ENCODE results near the gene TARBP2.

Gene TARBP2, protein sequence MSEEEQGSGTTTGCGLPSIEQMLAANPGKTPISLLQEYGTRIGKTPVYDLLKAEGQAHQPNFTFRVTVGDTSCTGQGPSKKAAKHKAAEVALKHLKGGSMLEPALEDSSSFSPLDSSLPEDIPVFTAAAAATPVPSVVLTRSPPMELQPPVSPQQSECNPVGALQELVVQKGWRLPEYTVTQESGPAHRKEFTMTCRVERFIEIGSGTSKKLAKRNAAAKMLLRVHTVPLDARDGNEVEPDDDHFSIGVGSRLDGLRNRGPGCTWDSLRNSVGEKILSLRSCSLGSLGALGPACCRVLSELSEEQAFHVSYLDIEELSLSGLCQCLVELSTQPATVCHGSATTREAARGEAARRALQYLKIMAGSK

DNA sequence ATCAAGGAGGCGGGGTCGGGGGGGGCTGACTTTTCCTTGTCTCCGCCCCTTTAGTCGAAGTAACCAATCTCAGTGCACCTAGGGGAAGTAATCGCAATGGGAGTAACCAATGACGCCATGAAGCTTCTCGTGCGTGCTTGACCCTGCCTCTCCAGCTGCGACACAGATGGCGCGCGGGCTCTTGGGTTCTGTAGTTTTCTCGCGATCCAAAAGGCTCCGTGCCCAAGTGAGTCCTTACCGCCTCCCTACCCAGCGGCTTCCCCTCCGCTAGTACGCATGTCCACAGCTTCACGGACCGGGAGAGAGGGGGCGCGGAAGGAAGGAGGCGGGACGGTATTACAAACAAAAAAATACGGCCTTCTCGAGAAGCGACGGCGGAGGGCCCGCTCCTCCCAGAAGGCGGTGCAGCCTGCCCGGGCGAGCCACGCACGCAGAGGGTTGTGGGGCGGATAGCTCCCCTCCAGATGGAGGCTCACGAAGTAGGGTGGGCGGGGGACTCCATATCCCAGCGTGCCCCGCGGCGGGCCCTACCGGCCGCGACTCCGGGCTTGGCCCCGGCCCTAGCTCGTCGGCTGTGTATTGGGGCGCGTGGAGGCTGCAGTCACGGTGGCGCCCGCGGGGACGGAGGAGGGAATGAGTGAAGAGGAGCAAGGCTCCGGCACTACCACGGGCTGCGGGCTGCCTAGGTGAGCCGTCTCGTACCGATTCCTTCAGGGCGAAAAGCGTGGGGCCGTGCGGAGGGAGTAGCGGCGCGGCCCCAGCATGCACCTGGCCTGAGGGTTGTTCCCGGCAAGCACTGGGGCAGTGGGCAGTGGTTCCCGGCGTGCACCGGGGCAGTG, at the start of gene TARBP2:
TARBP2 (plus strand) TSS at position 508 of the 839 bp plus-strand sequence; CDS start at position 634, 126 bp downstream.
- Histone ChIP-seq H3K4me3 (ENCODE audit: low read length) (peak within 1 kb of the TSS; percentile 85), H3K9ac (ENCODE audit: low read length) (peak within 1 kb of the TSS; percentile 86), H3K27me3 (ENCODE audit: control insufficient read depth, insufficient read depth, low read length) (no peaks in the 10 kb centered on the region), H3K27ac (ENCODE audit: low read length) (peak within 1 kb of the TSS; percentile 91), H3K36me3 (ENCODE audit: control insufficient read depth, low read depth, low read length) (peaks cover 15% of the 10 kb centered on the region), H3K4me1 (ENCODE audit: control insufficient read depth, low read depth, low read length) (peaks cover 36% of the 10 kb centered on the region), H3K9me3 (ENCODE audit: control insufficient read depth, low read depth, low read length) (no peaks in the 10 kb centered on the region)

DNA sequence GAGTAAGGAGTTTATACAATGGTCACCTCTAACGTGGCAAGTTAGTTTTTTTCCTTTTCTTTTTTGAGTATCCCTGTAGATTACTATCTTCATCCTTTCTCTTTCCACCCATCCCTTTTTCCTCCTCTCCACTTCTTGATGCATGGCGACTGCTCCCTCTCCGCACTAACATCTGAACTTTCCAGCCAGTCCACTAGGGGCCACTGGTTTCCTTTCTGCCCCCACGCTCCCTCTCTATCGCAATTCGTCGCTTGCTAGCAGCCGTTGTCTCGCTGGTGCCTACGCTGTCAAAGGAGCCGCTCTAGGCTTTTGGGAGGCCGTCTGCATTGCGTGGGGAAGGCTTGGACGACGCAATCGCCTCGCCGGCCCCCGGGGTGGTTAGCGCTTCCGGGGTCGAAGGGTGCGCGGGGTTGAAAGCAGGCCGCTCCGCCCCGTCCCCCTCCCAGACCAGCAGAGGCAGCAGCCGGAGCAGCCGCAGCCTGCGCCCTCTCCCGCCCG, 49.4 kb upstream of the TARBP2 start, which contains the start of gene PCBP2:
PCBP2 (plus strand) TSS at position 442 of the 498 bp plus-strand sequence. CDS start 2,699 bp downstream, outside the sequence.
- Histone ChIP-seq H3K4me1 (ENCODE audit: control insufficient read depth, low read depth, low read length) (peaks cover 3% of the 10 kb centered on the region), H3K36me3 (ENCODE audit: control insufficient read depth, low read depth, low read length) (peaks cover 32% of the 10 kb centered on the region)

DNA sequence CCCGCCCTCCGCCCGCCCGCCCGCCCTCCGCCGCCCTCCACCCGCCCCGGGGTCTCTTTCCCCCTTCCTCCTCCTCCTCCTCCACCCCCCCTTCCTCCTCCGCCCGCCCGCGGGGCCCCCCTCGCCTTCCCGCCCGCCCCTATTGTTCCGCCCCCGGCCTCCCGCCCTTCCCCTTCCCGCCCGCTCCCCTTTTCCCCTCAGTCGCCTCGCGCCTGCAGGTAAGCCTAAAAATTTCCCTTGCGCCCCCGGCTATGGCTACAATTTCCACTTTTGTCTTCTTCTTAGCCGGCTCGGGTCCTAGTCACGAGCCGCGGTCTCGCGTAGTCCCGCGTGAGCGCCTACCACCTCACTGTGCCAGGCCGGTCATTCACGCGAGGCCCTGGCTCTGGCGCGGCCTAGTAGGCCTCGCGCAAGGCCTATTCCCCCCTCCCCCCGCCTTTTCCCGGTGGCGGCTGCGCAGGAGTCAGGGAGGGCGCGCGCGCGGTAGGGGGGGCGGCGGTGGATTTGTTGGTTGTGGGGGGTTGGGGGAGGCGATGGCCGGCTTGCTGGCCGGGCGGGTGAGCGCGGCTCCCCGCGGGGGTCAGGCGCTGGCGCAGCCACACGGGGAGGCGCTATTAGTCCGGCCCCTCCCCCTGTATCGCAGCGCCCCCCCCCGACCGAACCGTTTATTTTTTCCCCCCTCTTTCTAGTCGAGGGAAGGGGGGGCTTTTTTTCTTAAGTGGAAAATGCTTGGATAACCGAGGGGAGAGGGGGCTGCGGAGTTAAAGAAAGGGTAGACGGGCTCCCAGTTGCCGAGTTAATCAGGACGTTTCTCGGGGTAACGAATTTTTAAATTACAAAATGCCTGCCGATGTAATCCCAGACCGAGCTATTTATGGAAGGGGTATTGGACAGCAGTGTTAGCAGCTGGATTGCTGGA, 48.7 kb upstream of the TARBP2 start:
- H3K4me3 ChIP-seq (ENCODE audit: low read length): peak overlapping the region; percentile 79
- peaks cover 39% of the 10 kb centered on the region for H3K36me3 ChIP-seq (ENCODE audit: control insufficient read depth, low read depth, low read length)
- H3K9ac ChIP-seq (ENCODE audit: low read length): peak overlapping the region; percentile 96

More for the DNA sequence above, 49.4 kb upstream of the TARBP2 start, which contains the start of gene PCBP2:
- peak within 1 kb of the TSS; percentile 87 for H3K27ac ChIP-seq (ENCODE audit: low read length)
- peak within 1 kb of the TSS; percentile 96 for H3K9ac ChIP-seq (ENCODE audit: low read length)
- no peaks in the 10 kb centered on the region for H3K27me3 ChIP-seq (ENCODE audit: control insufficient read depth, insufficient read depth, low read length)
- H3K4me3 ChIP-seq (ENCODE audit: low read length): peak within 1 kb of the TSS; percentile 79
- H3K9me3 ChIP-seq (ENCODE audit: control insufficient read depth, low read depth, low read length): no peaks in the 10 kb centered on the region

DNA sequence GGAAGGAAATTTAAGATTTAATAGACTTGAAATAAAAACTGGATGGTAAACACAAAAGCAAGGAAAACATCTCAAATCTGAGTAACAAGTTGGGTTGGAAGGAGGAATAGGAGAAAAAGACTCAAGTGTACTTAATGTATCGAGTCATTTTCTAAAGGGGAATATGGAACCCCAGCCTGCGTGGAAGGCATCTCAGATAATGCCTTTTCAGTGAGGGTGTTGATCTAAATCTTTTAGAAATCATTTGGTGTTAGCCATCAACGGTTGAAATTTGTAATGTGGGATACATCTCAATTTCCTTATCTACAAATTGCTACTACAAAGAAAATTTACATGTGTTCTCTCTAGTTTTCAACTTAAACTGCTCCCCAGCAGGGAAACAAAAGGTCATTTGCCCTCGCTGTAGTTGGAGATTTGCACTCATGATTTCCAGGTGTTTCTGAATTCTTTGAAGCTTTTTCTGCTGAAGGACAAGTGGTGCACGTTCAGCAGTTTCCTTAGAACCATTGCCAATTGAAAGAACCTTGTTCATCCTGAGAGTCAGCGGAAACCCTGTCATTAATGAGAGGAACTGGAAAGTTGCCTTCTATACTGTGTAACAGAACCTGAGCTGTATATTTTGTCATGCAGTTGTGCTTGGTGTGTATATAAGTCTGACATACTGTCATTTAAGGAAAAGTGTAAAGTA, 47.0 kb upstream of the TARBP2 start:
- H3K9me3 ChIP-seq (ENCODE audit: control insufficient read depth, low read depth, low read length): no peaks in the 10 kb centered on the region
- H3K36me3 ChIP-seq (ENCODE audit: control insufficient read depth, low read depth, low read length): peaks cover 55% of the 10 kb centered on the region
- H3K9ac ChIP-seq (ENCODE audit: low read length): peak overlapping the region; percentile 96
- H3K4me3 ChIP-seq (ENCODE audit: low read length): peak overlapping the region; percentile 79
- H3K27ac ChIP-seq (ENCODE audit: low read length): no peak overlapping the region
- peaks cover 3% of the 10 kb centered on the region for H3K4me1 ChIP-seq (ENCODE audit: control insufficient read depth, low read depth, low read length)
- no peaks in the 10 kb centered on the region for H3K27me3 ChIP-seq (ENCODE audit: control insufficient read depth, insufficient read depth, low read length)

More for the DNA sequence above, 48.7 kb upstream of the TARBP2 start:
- H3K27me3 ChIP-seq (ENCODE audit: control insufficient read depth, insufficient read depth, low read length): no peaks in the 10 kb centered on the region
- H3K27ac ChIP-seq (ENCODE audit: low read length): peak overlapping the region; percentile 87
- peaks cover 3% of the 10 kb centered on the region for H3K4me1 ChIP-seq (ENCODE audit: control insufficient read depth, low read depth, low read length)
- no peaks in the 10 kb centered on the region for H3K9me3 ChIP-seq (ENCODE audit: control insufficient read depth, low read depth, low read length)

DNA sequence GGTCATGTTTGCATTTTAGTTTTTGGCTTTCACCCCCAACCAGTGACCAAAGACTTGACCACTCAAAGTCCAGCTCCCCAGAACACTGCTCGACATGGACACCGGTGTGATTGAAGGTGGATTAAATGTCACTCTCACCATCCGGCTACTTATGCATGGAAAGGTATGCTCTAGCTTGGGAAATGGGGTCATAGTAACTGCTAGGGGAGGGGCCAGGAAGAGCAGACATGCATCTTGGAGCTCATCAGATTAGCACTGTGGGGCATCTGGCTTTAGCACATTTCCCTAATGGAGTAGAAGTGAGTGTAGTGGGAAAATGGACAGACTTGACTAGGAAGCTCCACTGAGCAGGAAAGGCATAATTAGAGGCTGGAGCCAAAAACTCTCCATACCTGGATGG, 46.4 kb upstream of the TARBP2 start:
- Histone ChIP-seq H3K4me1 (ENCODE audit: control insufficient read depth, low read depth, low read length) (peaks cover 3% of the 10 kb centered on the region), H3K36me3 (ENCODE audit: control insufficient read depth, low read depth, low read length) (peaks cover 62% of the 10 kb centered on the region), H3K27ac (ENCODE audit: low read length) (no peak overlapping the region), H3K27me3 (ENCODE audit: control insufficient read depth, insufficient read depth, low read length) (no peaks in the 10 kb centered on the region), H3K9me3 (ENCODE audit: control insufficient read depth, low read depth, low read length) (no peaks in the 10 kb centered on the region), H3K4me3 (ENCODE audit: low read length) (peak overlapping the region; percentile 79), H3K9ac (ENCODE audit: low read length) (no peak overlapping the region)

DNA sequence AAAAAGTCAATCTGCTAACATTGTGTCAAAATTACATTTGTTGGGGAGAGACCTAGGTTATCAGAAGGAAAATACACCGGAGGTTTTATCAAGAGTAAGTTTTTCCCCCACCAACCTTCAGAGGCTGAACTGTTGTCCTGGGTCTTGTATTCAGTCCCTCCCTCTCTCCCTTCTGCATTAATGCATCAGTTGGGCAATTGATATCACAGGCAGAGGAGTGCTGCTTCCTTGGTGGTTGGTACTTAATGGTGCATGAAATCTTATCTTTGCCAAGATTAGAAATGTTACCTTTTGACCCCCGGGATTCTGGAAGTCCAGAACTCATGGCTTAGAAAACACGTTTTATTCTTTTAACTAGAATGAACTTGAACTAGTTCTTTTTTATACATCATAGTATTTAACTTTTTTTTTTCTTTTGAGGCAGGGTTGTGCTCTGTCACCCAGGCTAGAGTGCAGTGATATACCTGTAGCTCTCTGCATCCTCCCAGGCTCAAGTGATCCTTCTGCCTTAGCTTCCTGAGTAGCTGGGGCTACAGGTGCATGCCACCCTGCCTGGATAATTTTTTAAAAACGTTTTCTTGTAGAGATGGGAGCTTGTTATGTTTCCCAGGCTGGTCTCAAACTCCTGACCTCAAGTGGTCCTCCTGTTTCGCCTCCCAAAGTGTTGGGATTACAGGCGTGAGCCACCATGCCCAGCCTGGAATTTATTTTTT, 44.3 kb upstream of the TARBP2 start:
- Histone ChIP-seq H3K27ac (ENCODE audit: low read length) (no peak overlapping the region), H3K4me1 (ENCODE audit: control insufficient read depth, low read depth, low read length) (peaks cover 3% of the 10 kb centered on the region), H3K9me3 (ENCODE audit: control insufficient read depth, low read depth, low read length) (no peaks in the 10 kb centered on the region), H3K27me3 (ENCODE audit: control insufficient read depth, insufficient read depth, low read length) (no peaks in the 10 kb centered on the region), H3K36me3 (ENCODE audit: control insufficient read depth, low read depth, low read length) (peaks cover 83% of the 10 kb centered on the region), H3K9ac (ENCODE audit: low read length) (no peak overlapping the region), H3K4me3 (ENCODE audit: low read length) (no peak overlapping the region)

DNA sequence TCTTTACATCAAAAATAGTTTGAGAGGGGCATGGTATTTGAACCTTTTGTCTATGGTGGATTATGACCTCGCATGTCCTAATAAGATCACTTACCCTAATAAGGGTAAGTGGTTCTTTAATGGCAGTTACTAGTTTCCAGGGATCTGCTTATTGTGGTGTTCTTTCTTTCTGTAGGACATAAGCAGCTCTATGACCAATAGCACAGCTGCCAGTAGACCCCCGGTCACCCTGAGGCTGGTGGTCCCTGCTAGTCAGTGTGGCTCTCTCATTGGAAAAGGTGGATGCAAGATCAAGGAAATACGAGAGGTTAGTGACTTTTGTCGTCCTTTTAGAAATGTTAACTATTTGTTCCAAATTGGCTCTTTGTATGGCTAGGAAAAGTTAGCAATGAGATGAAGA, 42.0 kb upstream of the TARBP2 start:
- Histone ChIP-seq H3K36me3 (ENCODE audit: control insufficient read depth, low read depth, low read length) (peaks cover 100% of the 10 kb centered on the region), H3K27me3 (ENCODE audit: control insufficient read depth, insufficient read depth, low read length) (no peaks in the 10 kb centered on the region), H3K9ac (ENCODE audit: low read length) (no peak overlapping the region), H3K4me1 (ENCODE audit: control insufficient read depth, low read depth, low read length) (peaks cover 5% of the 10 kb centered on the region), H3K9me3 (ENCODE audit: control insufficient read depth, low read depth, low read length) (no peaks in the 10 kb centered on the region), H3K4me3 (ENCODE audit: low read length) (no peak overlapping the region), H3K27ac (ENCODE audit: low read length) (no peak overlapping the region)

DNA sequence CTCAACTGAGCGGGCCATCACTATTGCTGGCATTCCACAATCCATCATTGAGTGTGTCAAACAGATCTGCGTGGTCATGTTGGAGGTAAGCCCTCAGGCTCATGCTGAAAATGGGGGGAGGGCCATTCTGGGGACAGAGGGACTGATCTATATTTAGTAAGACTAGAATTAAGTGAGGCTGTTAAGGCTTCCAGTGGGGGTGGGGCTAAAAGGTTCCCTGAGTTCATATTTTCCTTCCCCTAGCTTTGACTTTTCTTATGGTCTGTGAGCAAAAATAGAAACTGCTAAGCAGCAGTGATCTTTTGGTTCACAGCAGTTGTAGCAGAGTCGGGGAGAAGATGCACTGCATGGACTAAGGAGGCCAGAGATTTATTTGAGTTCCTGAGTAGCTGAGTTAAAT, 40.0 kb upstream of the TARBP2 start:
- Histone ChIP-seq H3K4me3 (ENCODE audit: low read length) (no peak overlapping the region), H3K27me3 (ENCODE audit: control insufficient read depth, insufficient read depth, low read length) (no peaks in the 10 kb centered on the region), H3K9me3 (ENCODE audit: control insufficient read depth, low read depth, low read length) (no peaks in the 10 kb centered on the region), H3K36me3 (ENCODE audit: control insufficient read depth, low read depth, low read length) (peaks cover 100% of the 10 kb centered on the region), H3K9ac (ENCODE audit: low read length) (no peak overlapping the region), H3K4me1 (ENCODE audit: control insufficient read depth, low read depth, low read length) (peaks cover 5% of the 10 kb centered on the region), H3K27ac (ENCODE audit: low read length) (no peak overlapping the region)

DNA sequence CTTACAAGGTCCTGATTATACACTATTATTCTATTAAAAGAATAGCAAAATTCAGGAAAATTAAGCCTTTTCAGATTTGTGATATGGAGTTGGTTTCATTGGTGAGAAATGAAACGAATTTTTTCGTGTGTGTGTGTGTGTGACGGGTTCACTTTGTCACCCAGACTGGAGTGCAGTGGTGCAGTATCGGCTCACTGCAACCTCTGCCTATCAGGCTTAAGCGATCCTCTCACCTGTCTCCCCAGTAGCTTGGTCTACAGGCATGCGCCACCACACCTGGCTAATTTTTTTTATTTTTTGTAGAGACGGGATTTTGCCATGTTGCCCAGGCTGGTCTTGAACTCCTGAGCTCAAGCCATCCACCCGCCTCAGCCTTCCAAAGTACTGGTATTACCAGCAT, 39.5 kb upstream of the TARBP2 start:
- Histone ChIP-seq H3K27me3 (ENCODE audit: control insufficient read depth, insufficient read depth, low read length) (no peaks in the 10 kb centered on the region), H3K4me1 (ENCODE audit: control insufficient read depth, low read depth, low read length) (peaks cover 5% of the 10 kb centered on the region), H3K9ac (ENCODE audit: low read length) (no peak overlapping the region), H3K27ac (ENCODE audit: low read length) (no peak overlapping the region), H3K9me3 (ENCODE audit: control insufficient read depth, low read depth, low read length) (no peaks in the 10 kb centered on the region), H3K4me3 (ENCODE audit: low read length) (no peak overlapping the region), H3K36me3 (ENCODE audit: control insufficient read depth, low read depth, low read length) (peaks cover 100% of the 10 kb centered on the region)

DNA sequence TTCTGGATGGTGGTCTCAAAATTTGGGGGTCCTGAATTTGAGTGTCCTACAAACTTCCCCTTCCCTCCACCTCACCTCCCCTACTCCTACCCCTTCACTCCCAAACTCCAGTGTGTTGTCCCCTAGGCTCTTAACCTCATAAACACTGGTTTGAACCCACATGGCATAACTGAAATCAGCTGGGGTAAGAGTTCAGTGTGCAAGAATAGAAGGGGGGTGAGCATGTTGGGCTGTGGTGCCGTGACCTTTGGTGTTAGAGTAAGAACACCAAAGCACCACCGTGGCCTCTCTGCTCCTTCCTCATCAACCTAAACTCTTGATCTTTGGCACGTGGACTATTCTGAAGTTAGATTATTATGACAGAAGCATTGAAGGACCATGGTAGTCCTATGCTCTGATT, 38.1 kb upstream of the TARBP2 start:
- Histone ChIP-seq H3K27me3 (ENCODE audit: control insufficient read depth, insufficient read depth, low read length) (no peaks in the 10 kb centered on the region), H3K4me3 (ENCODE audit: low read length) (no peak overlapping the region), H3K4me1 (ENCODE audit: control insufficient read depth, low read depth, low read length) (peaks cover 5% of the 10 kb centered on the region), H3K9ac (ENCODE audit: low read length) (no peak overlapping the region), H3K27ac (ENCODE audit: low read length) (no peak overlapping the region), H3K9me3 (ENCODE audit: control insufficient read depth, low read depth, low read length) (no peaks in the 10 kb centered on the region), H3K36me3 (ENCODE audit: control insufficient read depth, low read depth, low read length) (peaks cover 100% of the 10 kb centered on the region)

Measured in iPS-18a (cell line).